DOHH2 (cell line): ENCODE measurements around the gene TIMELESS.

Source experiments
- H3F3A ChIP-seq: fragments of 200-600 bp; sonication (generic), shearing (Covaris generic); 2 replicates; pipeline ENCODE4 v1.6.0; 2016; ENCODE audit warnings: antibody characterized with exemption, mild to moderate bottlenecking; ENCODE audit not compliant: control insufficient read depth, insufficient read depth
- H3K27ac ChIP-seq: fragments of 200-600 bp; sonication (generic); 2 replicates; pipeline ENCODE4 v1.5.1; 2014; ENCODE audit warnings: low read depth, mild to moderate bottlenecking, low read length, moderate library complexity
- H3K27me3 ChIP-seq: fragments of 200-600 bp; sonication (generic); 2 replicates; pipeline ENCODE4 v1.6.1; 2014; ENCODE audit warnings: mild to moderate bottlenecking, low read length, mixed read lengths; ENCODE audit not compliant: control insufficient read depth
- H3K36me3 ChIP-seq: fragments of 200-600 bp; sonication (generic); 2 replicates; pipeline ENCODE4 v1.6.1; 2014; ENCODE audit warnings: mild to moderate bottlenecking, low read length, moderate library complexity, mixed read lengths; ENCODE audit not compliant: control insufficient read depth
- H3K4me1 ChIP-seq: fragments of 200-600 bp; sonication (generic); 2 replicates; pipeline ENCODE4 v1.6.1; 2014; ENCODE audit warnings: mild to moderate bottlenecking, low read length, mixed read lengths; ENCODE audit not compliant: control insufficient read depth
- H3K4me2 ChIP-seq: fragments of 200-600 bp; sonication (generic); 2 replicates; pipeline ENCODE4 v1.6.0; 2014; ENCODE audit warnings: mild to moderate bottlenecking, low read length, moderate library complexity
- H3K4me3 ChIP-seq: fragments of 200-600 bp; sonication (generic); 2 replicates; pipeline ENCODE4 v1.5.1; 2014; ENCODE audit warnings: mild to moderate bottlenecking, low read length, mixed read lengths
- H3K79me2 ChIP-seq: fragments of 200-600 bp; sonication (generic); 2 replicates; pipeline ENCODE4 v1.6.1; 2014; ENCODE audit warnings: mild to moderate bottlenecking, low read length, mixed read lengths; ENCODE audit not compliant: control insufficient read depth
- H3K9me2 ChIP-seq: fragments of 200-600 bp; sonication (generic); replicated peaks from 2 replicates; pipeline ENCODE4 v1.6.1; 2014; ENCODE audit warnings: mild to moderate bottlenecking, low read length, mixed read lengths; ENCODE audit not compliant: control insufficient read depth
- H3K9me3 ChIP-seq: fragments of 200-600 bp; sonication (generic); 2 replicates; pipeline ENCODE4 v1.6.1; 2014; ENCODE audit warnings: antibody characterized with exemption, low read length, mixed read lengths; ENCODE audit not compliant: control insufficient read depth, insufficient read depth
- H4K20me1 ChIP-seq: fragments of 200-600 bp; sonication (generic); 2 replicates; pipeline ENCODE4 v1.6.0; 2014; ENCODE audit warnings: low read depth, mild to moderate bottlenecking, antibody characterized with exemption, low read length, moderate library complexity; ENCODE audit not compliant: control insufficient read depth, insufficient read depth
- EZH2phosphoT487 ChIP-seq: fragments of 200-600 bp; sonication (generic); IDR thresholded peaks from 2 replicates; pipeline ENCODE4 v1.6.1; 2017; ENCODE audit warnings: borderline replicate concordance, mild to moderate bottlenecking, antibody characterized with exemption, low read length, moderate library complexity, mixed read lengths
- TF ChIP-seq, protein P1 (sequence below): fragments of 200-600 bp; sonication (generic); IDR thresholded peaks from one replicate; pipeline ENCODE4 v1.5.1; 2014; ENCODE audit warnings: antibody characterized with exemption, mild to moderate bottlenecking, low read depth, low read length; ENCODE audit not compliant: poor library complexity, severe bottlenecking

Gene TIMELESS

DNA sequence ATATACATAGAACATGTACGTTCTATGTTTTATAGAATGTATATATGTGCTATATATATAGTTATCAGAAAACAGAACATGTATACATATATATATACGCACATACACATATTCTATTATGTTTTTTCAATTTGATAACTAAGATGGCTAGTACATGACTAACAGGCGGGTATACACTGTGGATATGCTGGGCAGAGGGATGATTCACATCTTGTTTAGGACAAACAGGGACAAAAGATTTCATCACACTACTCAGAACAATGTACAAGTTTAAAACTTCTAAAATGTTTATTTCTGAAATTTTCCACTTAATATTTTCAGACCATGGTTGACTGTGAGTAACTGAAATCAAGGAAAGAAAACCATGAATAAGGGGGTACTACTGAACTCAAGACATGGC is 17.4 kb downstream of the TIMELESS start:
- H3K36me3 ChIP-seq, result peaks cover 72% of the 10 kb centered on the region
- no peaks in the 10 kb centered on the region for H3K4me1 ChIP-seq
- H3K27me3 ChIP-seq, result no peaks in the 10 kb centered on the region
- no peak overlapping the region for H3K4me2 ChIP-seq
- H3K4me3 ChIP-seq, result no peak overlapping the region
- no peaks in the 10 kb centered on the region for H4K20me1 ChIP-seq
- H3K9me3 ChIP-seq, result no peaks in the 10 kb centered on the region
- no peak overlapping the region for H3K27ac ChIP-seq
- H3K79me2 ChIP-seq, result peaks cover 34% of the 10 kb centered on the region
- H3K9me2 ChIP-seq, result no peaks in the 10 kb centered on the region
- TF ChIP-seq, protein P1, sequence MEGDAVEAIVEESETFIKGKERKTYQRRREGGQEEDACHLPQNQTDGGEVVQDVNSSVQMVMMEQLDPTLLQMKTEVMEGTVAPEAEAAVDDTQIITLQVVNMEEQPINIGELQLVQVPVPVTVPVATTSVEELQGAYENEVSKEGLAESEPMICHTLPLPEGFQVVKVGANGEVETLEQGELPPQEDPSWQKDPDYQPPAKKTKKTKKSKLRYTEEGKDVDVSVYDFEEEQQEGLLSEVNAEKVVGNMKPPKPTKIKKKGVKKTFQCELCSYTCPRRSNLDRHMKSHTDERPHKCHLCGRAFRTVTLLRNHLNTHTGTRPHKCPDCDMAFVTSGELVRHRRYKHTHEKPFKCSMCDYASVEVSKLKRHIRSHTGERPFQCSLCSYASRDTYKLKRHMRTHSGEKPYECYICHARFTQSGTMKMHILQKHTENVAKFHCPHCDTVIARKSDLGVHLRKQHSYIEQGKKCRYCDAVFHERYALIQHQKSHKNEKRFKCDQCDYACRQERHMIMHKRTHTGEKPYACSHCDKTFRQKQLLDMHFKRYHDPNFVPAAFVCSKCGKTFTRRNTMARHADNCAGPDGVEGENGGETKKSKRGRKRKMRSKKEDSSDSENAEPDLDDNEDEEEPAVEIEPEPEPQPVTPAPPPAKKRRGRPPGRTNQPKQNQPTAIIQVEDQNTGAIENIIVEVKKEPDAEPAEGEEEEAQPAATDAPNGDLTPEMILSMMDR, result no peak
- no peak for TF ChIP-seq EZH2phosphoT487
- no peaks in the 10 kb centered on the region for H3F3A ChIP-seq

GRCh38 chr12:56431288-56431687 is 17.9 kb downstream of the TIMELESS start:
- peaks cover 29% of the 10 kb centered on the region for H3K79me2 ChIP-seq
- no peaks in the 10 kb centered on the region for H3K9me2 ChIP-seq
- no peaks in the 10 kb centered on the region for H3K4me1 ChIP-seq
- H4K20me1 ChIP-seq, result no peaks in the 10 kb centered on the region
- peaks cover 71% of the 10 kb centered on the region for H3K36me3 ChIP-seq
- no peaks in the 10 kb centered on the region for H3F3A ChIP-seq
- TF ChIP-seq, protein P1, result no peak
- no peak for TF ChIP-seq EZH2phosphoT487
- no peak overlapping the region for H3K4me2 ChIP-seq
- H3K27ac ChIP-seq, result no peak overlapping the region
- no peaks in the 10 kb centered on the region for H3K27me3 ChIP-seq
- H3K9me3 ChIP-seq, result no peaks in the 10 kb centered on the region
- no peak overlapping the region for H3K4me3 ChIP-seq

DNA sequence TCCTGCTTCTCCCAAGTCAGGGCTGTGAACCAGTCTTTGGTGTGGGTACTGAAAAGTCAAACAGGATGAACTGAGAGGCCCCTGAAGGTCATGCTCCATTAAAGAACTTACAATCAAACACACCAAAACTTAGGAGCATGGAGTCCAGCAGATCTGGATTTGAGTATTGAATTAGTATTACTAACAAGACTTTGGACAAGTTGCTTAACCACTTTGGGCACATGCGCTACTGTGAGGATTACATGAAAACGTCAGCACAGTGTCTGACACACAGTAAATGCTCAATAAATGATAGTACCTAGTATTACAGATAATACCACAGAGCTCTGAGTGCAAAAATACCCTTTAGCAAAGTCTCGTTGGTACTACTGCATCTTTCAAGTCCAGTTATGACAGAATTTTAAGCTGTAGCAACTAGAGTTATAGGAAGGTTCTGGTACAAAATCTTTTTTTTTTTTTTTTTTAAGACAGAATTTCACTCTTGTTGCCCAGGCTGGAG is 23.2 kb downstream of the TIMELESS start:
- Histone ChIP-seq H3K27me3 (no peaks in the 10 kb centered on the region), H3K79me2 (no peaks in the 10 kb centered on the region), H3K4me1 (no peaks in the 10 kb centered on the region), H3K4me3 (no peak overlapping the region), H4K20me1 (no peaks in the 10 kb centered on the region), H3K4me2 (no peak overlapping the region), H3K27ac (no peak overlapping the region), H3F3A (no peaks in the 10 kb centered on the region), H3K9me3 (no peaks in the 10 kb centered on the region), H3K36me3 (peaks cover 88% of the 10 kb centered on the region), H3K9me2 (no peaks in the 10 kb centered on the region)
- no peak for TF ChIP-seq EZH2phosphoT487
- TF ChIP-seq, protein P1, result no peak
